ENCODE measurements around the gene GPR78.
A peak's percentile ranks its signal among the peaks of the same experiment; 100 is the strongest.

GPR78 gene

GRCh38 chr4:8587469-8588195, 7.4 kb downstream of the GPR78 start:
- no peak for FAIRE-seq

- no peak for FAIRE-seq
Measured at GRCh38 chr4:8588196-8588470, 7.9 kb downstream of the GPR78 start.

- FAIRE-seq, result no peak
Measured at GRCh38 chr4:8589336-8589735, 9.1 kb downstream of the GPR78 start.

GRCh38 chr4:8589823-8590545, 9.8 kb downstream of the GPR78 start:
- FAIRE-seq, result no peak

GRCh38 chr4:8590546-8590880, 10.3 kb downstream of the GPR78 start:
- FAIRE-seq, result no peak

GRCh38 chr4:8591114-8591513, 10.9 kb downstream of the GPR78 start:
- FAIRE-seq, result no peak

- FAIRE-seq, result no peak
Measured at GRCh38 chr4:8591626-8592365, 11.6 kb downstream of the GPR78 start.

- FAIRE-seq, result no peak
Measured at GRCh38 chr4:8592366-8593263, 12.4 kb downstream of the GPR78 start, which contains the start of gene CPZ. TSS of gene CPZ (plus strand) at chr4:8592765. CDS start at chr4:8592834, 69 bp downstream.

GRCh38 chr4:8593264-8594096, 13.3 kb downstream of the GPR78 start:
- FAIRE-seq, result no peak

- peak; percentile 65 for FAIRE-seq
Measured at GRCh38 chr4:8594097-8595038, 14.2 kb downstream of the GPR78 start.

- no peak for FAIRE-seq
Measured at GRCh38 chr4:8595237-8596087, 15.3 kb downstream of the GPR78 start.

- FAIRE-seq, result no peak
Measured at GRCh38 chr4:8596891-8597290, 16.7 kb downstream of the GPR78 start.

GRCh38 chr4:8597319-8597718, 17.1 kb downstream of the GPR78 start:
- no peak for FAIRE-seq

- FAIRE-seq, result no peak
Measured at GRCh38 chr4:8597791-8598190, 17.6 kb downstream of the GPR78 start.

- FAIRE-seq, result no peak
Measured at GRCh38 chr4:8598391-8599090, 18.3 kb downstream of the GPR78 start.

GRCh38 chr4:8599091-8599460, 18.9 kb downstream of the GPR78 start:
- no peak for FAIRE-seq

GRCh38 chr4:8599657-8600056, 19.5 kb downstream of the GPR78 start:
- no peak for FAIRE-seq

- FAIRE-seq, result no peak
Measured at GRCh38 chr4:8600266-8600665, 20.1 kb downstream of the GPR78 start.

- FAIRE-seq, result no peak
Measured at GRCh38 chr4:8600686-8601085, 20.5 kb downstream of the GPR78 start.
